Endothelial cell (in vitro differentiated cells): Measurements from ENCODE around the gene CTDSP1. TPM values are rescaled to one million over a fixed set of nuclear protein-coding genes. Genes with fewer than 3 reads are reported as not detected.

Source experiments
- DNase-seq: peaks from one replicate; pipeline ENCODE4 v3.0.0; 2021; ENCODE audit warnings: low spot score
- H3K27ac Mint-ChIP-seq: one replicate; pipeline ENCODE4 v1.8.0; 2021; ENCODE audit warnings: mixed read lengths, inconsistent platforms; ENCODE audit not compliant: unreplicated experiment
- H3K27me3 Mint-ChIP-seq: one replicate; pipeline ENCODE4 v1.8.0; 2021; ENCODE audit warnings: mild to moderate bottlenecking, moderate library complexity, mixed read lengths, inconsistent platforms; ENCODE audit not compliant: unreplicated experiment
- H3K36me3 Mint-ChIP-seq: one replicate; pipeline ENCODE4 v1.8.0; 2021; ENCODE audit warnings: mild to moderate bottlenecking, low read depth, mixed read lengths, inconsistent platforms; ENCODE audit not compliant: unreplicated experiment
- H3K4me1 Mint-ChIP-seq: one replicate; pipeline ENCODE4 v1.8.0; 2021; ENCODE audit warnings: mild to moderate bottlenecking, mixed read lengths, inconsistent platforms; ENCODE audit not compliant: unreplicated experiment
- H3K4me3 Mint-ChIP-seq: one replicate; pipeline ENCODE4 v1.8.0; 2021; ENCODE audit warnings: mild to moderate bottlenecking, mixed read lengths, inconsistent platforms; ENCODE audit not compliant: unreplicated experiment
- H3K9me3 Mint-ChIP-seq: one replicate; pipeline ENCODE4 v1.8.0; 2021; ENCODE audit warnings: mixed read lengths, inconsistent platforms; ENCODE audit not compliant: unreplicated experiment
- total RNA-seq: library from RNA; stranded (reverse); fragmentation: NEBNext Ultra II Directional; extraction: Animal tissue kit (Norgen Biotek cat#: 25700); gene quantifications from one replicate; pipeline ENCODE4 v1.2.1, GENCODE V29; 2021; ENCODE audit not compliant: unreplicated experiment
- TF ChIP-seq, protein P1 (sequence below): fragments of 200-600 bp; sonication (generic); IDR thresholded peaks from one replicate; pipeline ENCODE4 v1.5.0; 2021; ENCODE audit warnings: antibody characterized with exemption; ENCODE audit not compliant: unreplicated experiment

CTDSP1 gene
- total RNA-seq, 1 donor from 2014 or later, result 106 TPM

- H3K27me3 Mint-ChIP-seq, result peaks cover 10% of the 10 kb centered on the region
- no peaks in the 10 kb centered on the region for H3K9me3 Mint-ChIP-seq
- H3K4me1 Mint-ChIP-seq, result no peaks in the 10 kb centered on the region
- H3K36me3 Mint-ChIP-seq, result no peaks in the 10 kb centered on the region
- H3K27ac Mint-ChIP-seq, result no peak overlapping the region
- TF ChIP-seq, protein P1, sequence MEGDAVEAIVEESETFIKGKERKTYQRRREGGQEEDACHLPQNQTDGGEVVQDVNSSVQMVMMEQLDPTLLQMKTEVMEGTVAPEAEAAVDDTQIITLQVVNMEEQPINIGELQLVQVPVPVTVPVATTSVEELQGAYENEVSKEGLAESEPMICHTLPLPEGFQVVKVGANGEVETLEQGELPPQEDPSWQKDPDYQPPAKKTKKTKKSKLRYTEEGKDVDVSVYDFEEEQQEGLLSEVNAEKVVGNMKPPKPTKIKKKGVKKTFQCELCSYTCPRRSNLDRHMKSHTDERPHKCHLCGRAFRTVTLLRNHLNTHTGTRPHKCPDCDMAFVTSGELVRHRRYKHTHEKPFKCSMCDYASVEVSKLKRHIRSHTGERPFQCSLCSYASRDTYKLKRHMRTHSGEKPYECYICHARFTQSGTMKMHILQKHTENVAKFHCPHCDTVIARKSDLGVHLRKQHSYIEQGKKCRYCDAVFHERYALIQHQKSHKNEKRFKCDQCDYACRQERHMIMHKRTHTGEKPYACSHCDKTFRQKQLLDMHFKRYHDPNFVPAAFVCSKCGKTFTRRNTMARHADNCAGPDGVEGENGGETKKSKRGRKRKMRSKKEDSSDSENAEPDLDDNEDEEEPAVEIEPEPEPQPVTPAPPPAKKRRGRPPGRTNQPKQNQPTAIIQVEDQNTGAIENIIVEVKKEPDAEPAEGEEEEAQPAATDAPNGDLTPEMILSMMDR, result no peak
- no peak overlapping the region for H3K4me3 Mint-ChIP-seq
- DNase-seq, result no peak
Observed at GRCh38 chr2:218423584-218423983, 23.9 kb downstream of the CTDSP1 start.

DNA sequence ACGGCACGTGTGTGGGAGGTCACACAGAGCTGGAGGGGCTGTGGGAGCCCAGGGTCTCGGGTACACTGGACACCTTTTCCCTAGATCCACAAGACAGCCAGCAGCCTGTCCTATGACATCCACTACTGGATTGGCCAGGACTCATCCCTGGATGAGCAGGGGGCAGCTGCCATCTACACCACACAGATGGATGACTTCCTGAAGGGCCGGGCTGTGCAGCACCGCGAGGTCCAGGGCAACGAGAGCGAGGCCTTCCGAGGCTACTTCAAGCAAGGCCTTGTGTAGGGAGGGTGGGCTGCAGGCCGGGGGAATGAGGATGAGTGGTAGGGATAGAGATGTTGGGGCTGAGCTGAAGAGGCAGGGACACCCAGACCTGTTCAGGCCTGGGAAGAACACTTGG lies 25.9 kb downstream of the CTDSP1 start:
- no peak overlapping the region for H3K4me3 Mint-ChIP-seq
- no peaks in the 10 kb centered on the region for H3K36me3 Mint-ChIP-seq
- H3K4me1 Mint-ChIP-seq, result no peaks in the 10 kb centered on the region
- peaks cover 14% of the 10 kb centered on the region for H3K27me3 Mint-ChIP-seq
- no peaks in the 10 kb centered on the region for H3K9me3 Mint-ChIP-seq
- TF ChIP-seq, protein P1, result no peak
- H3K27ac Mint-ChIP-seq, result no peak overlapping the region
- no peak for DNase-seq

- no peaks in the 10 kb centered on the region for H3K4me1 Mint-ChIP-seq
- peaks cover 16% of the 10 kb centered on the region for H3K27me3 Mint-ChIP-seq
- TF ChIP-seq, protein P1, result no peak
- no peak overlapping the region for H3K4me3 Mint-ChIP-seq
- H3K9me3 Mint-ChIP-seq, result no peaks in the 10 kb centered on the region
- no peak overlapping the region for H3K27ac Mint-ChIP-seq
- no peak for DNase-seq
- H3K36me3 Mint-ChIP-seq, result no peaks in the 10 kb centered on the region
Observed at GRCh38 chr2:218427741-218428140, 28.1 kb downstream of the CTDSP1 start.

GRCh38 chr2:218428846-218429558 lies 29.3 kb downstream of the CTDSP1 start:
- no peak overlapping the region for H3K27ac Mint-ChIP-seq
- H3K4me1 Mint-ChIP-seq, result no peaks in the 10 kb centered on the region
- TF ChIP-seq, protein P1, result no peak
- peaks cover 15% of the 10 kb centered on the region for H3K27me3 Mint-ChIP-seq
- DNase-seq, result no peak
- no peaks in the 10 kb centered on the region for H3K9me3 Mint-ChIP-seq
- no peaks in the 10 kb centered on the region for H3K36me3 Mint-ChIP-seq
- H3K4me3 Mint-ChIP-seq, result no peak overlapping the region

GRCh38 chr2:218429911-218430692 lies 30.4 kb downstream of the CTDSP1 start:
- peaks cover 17% of the 10 kb centered on the region for H3K27me3 Mint-ChIP-seq
- H3K4me1 Mint-ChIP-seq, result no peaks in the 10 kb centered on the region
- H3K36me3 Mint-ChIP-seq, result no peaks in the 10 kb centered on the region
- TF ChIP-seq, protein P1, result no peak
- H3K9me3 Mint-ChIP-seq, result no peaks in the 10 kb centered on the region
- DNase-seq, result no peak
- no peak overlapping the region for H3K27ac Mint-ChIP-seq
- H3K4me3 Mint-ChIP-seq, result no peak overlapping the region
